OCI-LY7 (cell line): ENCODE measurements around the gene NECAB2. TPM values are rescaled to one million over a fixed set of nuclear protein-coding genes. Genes with fewer than 3 reads are reported as not detected.

ENCODE experiments used
- BruUV-seq: library from RNA; stranded (reverse); fragments of 400-500 nt; replicated peaks from 2 replicates; lab custom pipeline; 2021; lab: Mats Ljungman, UMichigan
- CTCF ChIA-PET: fragments of 300-600 bp; sonication (Branson Sonifier 250); formaldehyde crosslinking; loops from one replicate; lab custom pipeline; 2022; ENCODE audit warnings: antibody characterized with exemption; ENCODE audit not compliant: unreplicated experiment; lab: Charles Lee
- POLR2A ChIA-PET: fragments of 300-600 bp; sonication (Branson Sonifier 250); formaldehyde crosslinking; loops from one replicate; lab custom pipeline; 2022; ENCODE audit warnings: antibody characterized with exemption; lab: Charles Lee
- DNase-seq: peaks from one replicate; pipeline ENCODE4 v3.0.0-alpha.2; 2015; ENCODE audit warnings: low spot score
- H2AFZ ChIP-seq: fragments of 200-600 bp; sonication (generic), shearing (Covaris generic); 2 replicates; pipeline ENCODE4 v1.6.1; 2014; ENCODE audit warnings: mild to moderate bottlenecking, antibody characterized with exemption, low read length, moderate library complexity
- H3K27ac ChIP-seq: fragments of 200-600 bp; sonication (generic); 2 replicates; pipeline ENCODE4 v1.5.1; 2014; ENCODE audit warnings: mixed run types, low read depth, mild to moderate bottlenecking, moderate library complexity, low read length, inconsistent platforms; ENCODE audit not compliant: poor library complexity, severe bottlenecking
- H3K36me3 ChIP-seq: fragments of 200-600 bp; sonication (generic); 2 replicates; pipeline ENCODE4 v1.6.1; 2014; ENCODE audit warnings: mild to moderate bottlenecking, antibody characterized with exemption, low read length, moderate library complexity, mixed read lengths; ENCODE audit not compliant: insufficient read depth
- H3K4me1 ChIP-seq: fragments of 200-600 bp; sonication (generic); 2 replicates; pipeline ENCODE4 v1.5.1; 2014; ENCODE audit warnings: mild to moderate bottlenecking, low read length; ENCODE audit not compliant: insufficient read depth, poor library complexity, severe bottlenecking
- H3K4me2 ChIP-seq: fragments of 200-600 bp; sonication (generic); 2 replicates; pipeline ENCODE4 v1.6.1; 2014; ENCODE audit warnings: mild to moderate bottlenecking, low read length
- H3K4me3 ChIP-seq: fragments of 200-600 bp; sonication (generic); 2 replicates; pipeline ENCODE4 v1.5.1; 2014; ENCODE audit warnings: mild to moderate bottlenecking, low read depth, low read length; ENCODE audit not compliant: poor library complexity, severe bottlenecking
- H3K79me2 ChIP-seq: fragments of 200-600 bp; sonication (generic); 2 replicates; pipeline ENCODE4 v1.6.1; 2016; ENCODE audit warnings: low read depth, mild to moderate bottlenecking, low read length, moderate library complexity, mixed read lengths; ENCODE audit not compliant: insufficient read depth
- H3K9me2 ChIP-seq: fragments of 200-600 bp; sonication (generic); 2 replicates; pipeline ENCODE4 v1.6.1; 2016; ENCODE audit warnings: mild to moderate bottlenecking, low read length, mixed read lengths; ENCODE audit not compliant: insufficient read depth
- H3K9me3 ChIP-seq: fragments of 200-600 bp; sonication (generic); 2 replicates; pipeline ENCODE4 v1.6.1; 2014; ENCODE audit warnings: mild to moderate bottlenecking, mixed run types, low read length, mixed read lengths
- H4K20me1 ChIP-seq: fragments of 200-600 bp; sonication (generic); 2 replicates; pipeline ENCODE4 v1.6.1; 2014; ENCODE audit warnings: mild to moderate bottlenecking, antibody characterized with exemption, low read length, moderate library complexity, mixed read lengths; ENCODE audit not compliant: insufficient read depth
- CTCF ChIP-seq: fragments of 200-600 bp; sonication (generic); conservative IDR thresholded peaks from 2 replicates; pipeline ENCODE4 v1.5.1; 2014; ENCODE audit warnings: mild to moderate bottlenecking, antibody characterized with exemption, low read length, moderate library complexity, mixed read lengths
- EZH2phosphoT487 ChIP-seq: fragments of 200-600 bp; sonication (generic); IDR thresholded peaks from 2 replicates; pipeline ENCODE4 v1.6.1; 2018; ENCODE audit warnings: low read depth, borderline replicate concordance, mild to moderate bottlenecking, mixed run types, antibody characterized with exemption, low read length, moderate library complexity, mixed read lengths
- intact Hi-C: fragments of 100-400 bp; cut with micrococcal nuclease; formaldehyde crosslinking; loops from one replicate; pipeline ENCODE4 v1.10.0; 2022; ENCODE audit not compliant: unreplicated experiment
- total RNA-seq, 2 experiments: library from RNA; depleted of rRNA in 1 of 2; stranded (reverse); fragments of >200 nt in 1 of 2; shearing (Covaris generic) in 1 of 2; gene quantifications; 2 replicates each; pipeline ENCODE4 v1.2.3, GENCODE V29; 2014 to 2022

The NECAB2 gene
- total RNA-seq, 2 experiments from 2014 or later: not detected

DNA sequence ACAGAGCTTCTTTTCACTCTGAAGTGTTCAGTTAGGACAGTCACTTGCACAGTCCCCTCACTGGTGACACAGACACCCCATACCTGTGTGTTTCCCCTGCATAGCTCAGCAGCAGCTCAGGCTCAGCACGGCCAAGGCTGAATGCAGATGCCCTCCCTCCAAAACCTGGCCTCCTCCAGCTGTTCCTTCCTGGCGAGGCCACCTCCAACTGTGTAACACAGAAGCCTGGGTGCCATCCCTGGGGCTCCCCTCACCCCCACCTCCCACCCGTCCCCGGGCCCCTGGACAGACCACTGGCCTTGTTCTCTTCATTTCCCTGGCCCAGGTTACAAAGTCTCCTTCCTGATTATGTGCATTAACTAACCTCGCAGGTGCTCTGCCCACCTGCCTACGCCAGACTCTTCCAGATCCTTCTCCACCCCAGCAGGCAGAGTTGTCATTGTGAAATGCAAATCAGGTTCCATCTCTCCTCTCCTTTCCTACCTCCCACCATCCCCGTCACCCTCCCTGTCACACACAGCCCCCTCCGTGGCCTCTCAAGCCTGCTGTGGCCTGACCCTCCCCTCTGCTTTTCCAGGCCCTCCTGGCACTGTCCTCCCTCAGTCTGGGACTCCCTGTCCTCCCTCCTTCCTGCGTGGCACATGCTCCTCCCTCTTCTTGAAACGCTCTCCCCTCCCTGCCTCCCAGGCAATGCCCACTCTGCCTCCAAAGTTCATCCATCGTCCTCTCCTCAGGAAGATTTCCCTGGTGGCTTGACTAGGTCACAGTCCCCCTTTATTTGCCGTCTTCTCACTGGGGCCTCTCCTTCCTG lies 42.7 kb upstream of the NECAB2 start:
- no peak for DNase-seq
- Histone ChIP-seq H2AFZ (no peak overlapping the region), H3K9me2 (no peaks in the 10 kb centered on the region), H3K27ac (no peak overlapping the region), H3K9me3 (no peaks in the 10 kb centered on the region), H3K4me1 (no peaks in the 10 kb centered on the region), H3K4me3 (no peak overlapping the region), H3K4me2 (no peak overlapping the region), H4K20me1 (no peaks in the 10 kb centered on the region), H3K79me2 (no peaks in the 10 kb centered on the region), H3K36me3 (no peaks in the 10 kb centered on the region)
- no TSS peak for BruUV-seq
- ChIA-PET CTCF (interaction anchor here (0.6 kb wide), 1 partner anchor 53 kb away, joined by 3 read pairs; no protein-coding TSS in a partner anchor), POLR2A (no interaction called here)
- intact Hi-C loops: no loop called here
- TF ChIP-seq CTCF (no peak), EZH2phosphoT487 (no peak)

- H3K36me3 ChIP-seq: no peaks in the 10 kb centered on the region
- H3K4me1 ChIP-seq: no peaks in the 10 kb centered on the region
- no peaks in the 10 kb centered on the region for H3K79me2 ChIP-seq
- no peaks in the 10 kb centered on the region for H4K20me1 ChIP-seq
- H3K9me2 ChIP-seq: no peaks in the 10 kb centered on the region
- CTCF ChIA-PET: interaction anchor here (0.6 kb wide), 1 partner anchor 52 kb away, joined by 3 read pairs; no protein-coding TSS in a partner anchor
- no peak overlapping the region for H2AFZ ChIP-seq
- intact Hi-C loops: no loop called here
- no peak overlapping the region for H3K4me3 ChIP-seq
- no TSS peak for BruUV-seq
- POLR2A ChIA-PET: no interaction called here
- no peak overlapping the region for H3K27ac ChIP-seq
- no peak overlapping the region for H3K4me2 ChIP-seq
- no peak for DNase-seq
- TF ChIP-seq CTCF (no peak), EZH2phosphoT487 (no peak)
- H3K9me3 ChIP-seq: no peaks in the 10 kb centered on the region
Measured at GRCh38 chr16:83925957-83926725, 41.9 kb upstream of the NECAB2 start.
